GM12878 (cell line): Measurements from ENCODE around the gene FMOD. TPM values are rescaled to one million over a fixed set of nuclear protein-coding genes. Genes with fewer than 3 reads are reported as not detected.

ENCODE experiments used
- ATAC-seq: fragments of 200-7000 bp; cut with Tn5 transposase; 3 replicates; pipeline ENCODE4 v1.9.1; 2020; ENCODE audit warnings: mild to moderate bottlenecking, moderate library complexity
- BruUV-seq: library from RNA; stranded (reverse); fragments of 400-500 nt; replicated peaks from 2 replicates; lab custom pipeline; 2021; lab: Mats Ljungman, UMichigan
- CTCF ChIA-PET: fragments of 300-600 bp; sonication (Branson Sonifier 250); formaldehyde crosslinking; extraction: SDS; loops from one replicate; lab custom pipeline; 2021; ENCODE audit warnings: inconsistent platforms; lab: Yijun Ruan, JAX
- POLR2A ChIA-PET: fragments of 350-600 bp; formaldehyde crosslinking; extraction: SDS; loops from one replicate; lab custom pipeline; 2021; ENCODE audit warnings: inconsistent platforms; lab: Charles Lee
- RAD21 ChIA-PET: fragments of 300-600 bp; sonication (Branson Sonifier 250); formaldehyde crosslinking; loops from one replicate; lab custom pipeline; 2023; ENCODE audit warnings: antibody characterized with exemption; ENCODE audit not compliant: unreplicated experiment; lab: Charles Lee
- SMC1A ChIA-PET: fragments of 300-600 bp; sonication (Branson Sonifier 250); formaldehyde crosslinking; loops from one replicate; lab custom pipeline; 2023; ENCODE audit not compliant: unreplicated experiment, uncharacterized antibody; lab: Charles Lee
- DNase-seq: peaks from one replicate; pipeline ENCODE4 v3.0.0-alpha.2; 2011; ENCODE audit warnings: low read depth, low spot score
- FAIRE-seq: peaks from 3 replicates; lab custom pipeline; 2011; peaks lifted over from hg19 to GRCh38; lab: Jason Lieb, UNC
- H2AFZ ChIP-seq: 2 replicates; pipeline ENCODE4 v1.6.0; 2011; ENCODE audit warnings: low read depth, low read length, control low read depth; ENCODE audit not compliant: control insufficient read depth
- H3K27ac ChIP-seq: 2 replicates; pipeline ENCODE4 v1.5.1; 2011; ENCODE audit warnings: control low read depth; ENCODE audit not compliant: control insufficient read depth, insufficient read depth
- H3K27me3 ChIP-seq, 2 experiments: replicated peaks in 1 of 2; 2 replicates each; pipeline versions ENCODE4 v1.6.0 to v1.6.1; 2011; ENCODE audit warnings: low read length in 1 of 2; ENCODE audit not compliant: control insufficient read depth in 2 of 2, insufficient read depth in 2 of 2
- H3K36me3 ChIP-seq, 2 experiments: 2 replicates each; pipeline ENCODE4 v1.5.1; 2011; ENCODE audit warnings: low read length in 1 of 2; ENCODE audit not compliant: control insufficient read depth in 2 of 2, insufficient read depth in 2 of 2
- H3K4me1 ChIP-seq: 2 replicates; pipeline ENCODE4 v1.6.1; 2011; ENCODE audit warnings: mild to moderate bottlenecking, low read length, moderate library complexity, mixed read lengths; ENCODE audit not compliant: control insufficient read depth, insufficient read depth
- H3K4me2 ChIP-seq: 2 replicates; pipeline ENCODE4 v1.6.0; 2011; ENCODE audit warnings: control low read depth; ENCODE audit not compliant: control insufficient read depth, insufficient read depth
- H3K4me3 ChIP-seq: fragments of 200-600 bp; sonication (generic); 2 replicates; pipeline ENCODE4 v1.5.1; 2016
- H3K79me2 ChIP-seq: 2 replicates; pipeline ENCODE4 v1.6.0; 2011; ENCODE audit warnings: low read length; ENCODE audit not compliant: control insufficient read depth, insufficient read depth
- H3K9ac ChIP-seq: 2 replicates; pipeline ENCODE4 v1.8.0; 2011; ENCODE audit warnings: low read length, control low read depth, mixed read lengths; ENCODE audit not compliant: control insufficient read depth, insufficient read depth
- H3K9me3 ChIP-seq: replicated peaks from 3 replicates; pipeline ENCODE4 v1.5.1; 2011; ENCODE audit warnings: mild to moderate bottlenecking, low read length; ENCODE audit not compliant: control insufficient read depth, insufficient read depth
- H4K20me1 ChIP-seq: 2 replicates; pipeline ENCODE4 v1.6.0; 2011; ENCODE audit not compliant: control insufficient read depth, insufficient read depth
- BHLHE40 ChIP-seq, 2 experiments: fragments of 450-650 bp in 1 of 2; IDR thresholded peaks; 2 replicates each; pipeline ENCODE4 v1.6.1; 2011 to 2017; ENCODE audit warnings: low read depth in 2 of 2, borderline replicate concordance in 1 of 2, improper control_type of control experiment in 1 of 2, low read length in 1 of 2, mild to moderate bottlenecking in 1 of 2
- CHD1 ChIP-seq: IDR thresholded peaks from 2 replicates; pipeline ENCODE4 v1.6.1; 2012; ENCODE audit warnings: low read depth, low read length, improper control_type of control experiment
- IKZF2 ChIP-seq, 2 experiments: fragments of 450-650 bp; IDR thresholded peaks; 2 replicates each; pipeline ENCODE4 v1.6.1; 2017; ENCODE audit warnings: mild to moderate bottlenecking in 2 of 2, moderate library complexity in 2 of 2
- NBN ChIP-seq: fragments of 450-650 bp; IDR thresholded peaks from 2 replicates; pipeline ENCODE4 v1.6.1; 2016
- NFYB ChIP-seq: IDR thresholded peaks from 2 replicates; pipeline ENCODE4 v1.6.1; 2011; ENCODE audit warnings: low read depth, mild to moderate bottlenecking, low read length, improper control_type of control experiment, moderate library complexity; ENCODE audit not compliant: insufficient read depth
- POLR2A ChIP-seq: IDR thresholded peaks from 2 replicates; pipeline ENCODE4 v1.6.1; 2011; ENCODE audit warnings: low read depth, mild to moderate bottlenecking, low read length
- RBBP5 ChIP-seq: fragments of 200-600 bp; sonication (generic); conservative IDR thresholded peaks from 2 replicates; pipeline ENCODE4 v1.6.1; 2016
- SMARCA5 ChIP-seq: fragments of 450-650 bp; IDR thresholded peaks from 2 replicates; pipeline ENCODE4 v1.6.1; 2017; ENCODE audit warnings: mild to moderate bottlenecking
- SREBF1 ChIP-seq: IDR thresholded peaks from 2 replicates; pipeline ENCODE4 v1.6.1; 2012; ENCODE audit warnings: mild to moderate bottlenecking, low read length
- TBL1XR1 ChIP-seq: IDR thresholded peaks from 2 replicates; pipeline ENCODE4 v1.6.1; 2012; ENCODE audit warnings: low read depth, low read length, improper control_type of control experiment
- WGBS: methylation state at CpG from one replicate; pipeline ENCODE4 v1.1.6; 2016; ENCODE audit warnings: low lambda C conversion rate; ENCODE audit not compliant: insufficient replicate concordance, insufficient coverage; ENCODE audit errors: missing lambda C conversion rate; 5-methylcytosine and 5-hydroxymethylcytosine counted together
- in situ Hi-C: fragments of 300-500 bp; cut with MboI; formaldehyde crosslinking; loops from 9 replicates; pipeline ENCODE4 v1.14.3; 2018; ENCODE audit warnings: mixed read lengths
- intact Hi-C: fragments of 100-400 bp; cut with micrococcal nuclease; formaldehyde crosslinking; loops from one replicate; pipeline ENCODE4 v1.14.2; 2022; ENCODE audit not compliant: unreplicated experiment
- polyA plus RNA-seq, 11 experiments: library from polyadenylated mRNA; depleted of rRNA in 4 of 11; unstranded in 6 of 11; stranded (reverse) in 5 of 11; fragments of >200 nt; fragmentation: Nextera tagmentation in 4 of 11; fragmentation: Illumina TruSeq in 1 of 11; extraction: Ambion mirVana in 4 of 11; extraction: Trizol in 1 of 11; gene quantifications; 1 replicate in 1 of 11; 2 replicates in 10 of 11; pipeline versions ENCODE4 v1.2.1 to v1.2.3, GENCODE V29; 2011 to 2016; ENCODE audit warnings: inconsistent platforms in 2 of 11, missing spikeins in 2 of 11, low read depth in 1 of 11
- total RNA-seq, 4 experiments: library from RNA; depleted of rRNA in 3 of 4; stranded (reverse); fragments of >200 nt in 3 of 4; fragmentation: Illumina TruSeq in 1 of 4; extraction: Trizol in 1 of 4; gene quantifications; 2 replicates each; pipeline versions ENCODE4 v1.2.1 to v1.2.3, GENCODE V29; 2013 to 2021
- TF ChIP-seq, protein P1 (sequence below): fragments of 450-650 bp; IDR thresholded peaks from 2 replicates; pipeline ENCODE4 v1.6.1; 2017; ENCODE audit warnings: low read depth, mild to moderate bottlenecking, moderate library complexity
- TF ChIP-seq, protein P2 (sequence below): fragments of 450-650 bp; IDR thresholded peaks from 2 replicates; pipeline ENCODE4 v1.6.1; 2017; ENCODE audit warnings: mild to moderate bottlenecking, moderate library complexity
- TF ChIP-seq, protein P3 (sequence below): fragments of 450-650 bp; IDR thresholded peaks from 2 replicates; pipeline ENCODE4 v1.6.1; 2014; ENCODE audit warnings: mild to moderate bottlenecking

The FMOD gene
- total and polyA plus RNA-seq, 10 of the 15 experiments (the other 5 are each of a cell fraction or from before 2014, with no cell fraction given), result 0.03 to 0.26 (median 0.11) TPM; not detected in 7

DNA sequence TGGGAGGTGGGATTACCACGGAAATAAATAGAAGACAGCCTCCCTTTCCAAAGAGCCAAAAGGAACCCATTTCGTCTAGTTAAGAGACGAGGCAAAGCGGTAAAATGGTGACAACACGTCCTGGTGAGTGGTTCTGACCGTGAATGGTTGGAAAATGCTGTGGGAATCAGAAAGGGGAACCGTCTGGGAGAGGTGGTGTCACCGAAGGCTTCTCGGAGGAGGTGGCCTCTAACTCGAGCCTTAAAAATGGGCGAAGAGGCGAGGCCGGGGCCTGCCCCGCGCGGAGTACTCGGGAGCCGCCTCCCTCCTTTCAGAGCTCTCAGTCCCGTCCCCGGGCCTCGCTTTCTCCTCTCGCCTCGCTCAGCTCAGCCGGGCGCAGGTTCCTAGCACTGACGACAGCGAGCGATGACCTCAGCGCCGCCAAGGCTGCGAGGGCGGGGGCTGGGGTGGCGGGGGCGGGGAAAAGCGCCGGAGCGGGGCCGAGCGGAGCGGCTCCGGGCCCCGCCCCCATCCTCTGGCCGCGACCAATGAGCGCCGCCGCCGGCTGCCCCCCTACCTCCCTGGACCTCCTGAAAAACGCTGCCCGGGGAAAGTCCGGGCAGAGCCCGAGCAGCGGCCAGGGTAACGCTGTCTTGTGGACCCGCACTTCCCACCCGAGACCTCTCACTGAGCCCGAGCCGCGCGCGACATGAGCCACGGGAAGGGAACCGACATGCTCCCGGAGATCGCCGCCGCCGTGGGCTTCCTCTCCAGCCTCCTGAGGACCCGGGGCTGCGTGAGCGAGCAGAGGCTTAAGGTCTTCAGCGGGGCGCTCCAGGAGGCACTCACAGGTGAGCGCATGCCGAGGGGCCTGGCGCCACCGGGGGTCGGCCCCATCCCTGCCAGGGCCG is 45.8 kb downstream of the FMOD start, which contains the start of gene BTG2:
Gene BTG2, plus strand, starts transcription at position 601 of the 890 bp plus-strand sequence. Its CDS starts 88 bp downstream, at position 689.
- peaks cover 10% of the 10 kb centered on the region for H4K20me1 ChIP-seq
- SMC1A ChIA-PET, result interaction anchor here (2.9 to 9.7 kb wide), 5 partner anchors 10 to 34 kb away, joined by 11 to 406 read pairs (median 183); no protein-coding TSS in a partner anchor
- peaks cover 38% of the 10 kb centered on the region for H3K4me1 ChIP-seq
- under 1% methylated on average over 77 of the region's 79 CpGs for WGBS
- H3K4me3 ChIP-seq, result peak within 1 kb of the TSS; percentile 97
- FAIRE-seq (peak; percentile 61), ATAC-seq (peak; percentile 82), DNase-seq (no peak)
- intact Hi-C loops, result loop anchor here (1.0 kb wide), 2 partner anchors 16 to 32 kb away; no protein-coding TSS in a partner anchor
- H3K9ac ChIP-seq, result peak within 1 kb of the TSS; percentile 90
- H3K4me2 ChIP-seq, result peak within 1 kb of the TSS; percentile 88
- no peaks in the 10 kb centered on the region for H3K27me3 ChIP-seq
- H2AFZ ChIP-seq, result no peak within 1 kb of the TSS; the same call in 1 of the 2 replicates
- CTCF ChIA-PET, result interaction anchor here (0.7 to 9.4 kb wide), 6 partner anchors 16 to 76 kb away, joined by 3 to 281 read pairs (median 88); no protein-coding TSS in a partner anchor
- H3K27ac ChIP-seq, result peak within 1 kb of the TSS; percentile 91
- RAD21 ChIA-PET, result interaction anchor here (0.6 to 9.7 kb wide), 4 partner anchors 19 to 58 kb away, joined by 4 to 470 read pairs (median 224); no protein-coding TSS in a partner anchor
- no peaks in the 10 kb centered on the region for H3K9me3 ChIP-seq
- peaks cover 62% of the 10 kb centered on the region for H3K79me2 ChIP-seq
- POLR2A ChIA-PET, result interaction anchor here (0.6 to 10.0 kb wide), 5 partner anchors 11 to 148 kb away, joined by 3 to 393 read pairs (median 51); no protein-coding TSS in a partner anchor
- H3K36me3 ChIP-seq, result peaks cover 4 to 12% of the 10 kb centered on the region in 2 experiments
- BruUV-seq, result TSS peak; percentile 95
- in situ Hi-C loops, result no loop called here
- TF ChIP-seq, protein P1, sequence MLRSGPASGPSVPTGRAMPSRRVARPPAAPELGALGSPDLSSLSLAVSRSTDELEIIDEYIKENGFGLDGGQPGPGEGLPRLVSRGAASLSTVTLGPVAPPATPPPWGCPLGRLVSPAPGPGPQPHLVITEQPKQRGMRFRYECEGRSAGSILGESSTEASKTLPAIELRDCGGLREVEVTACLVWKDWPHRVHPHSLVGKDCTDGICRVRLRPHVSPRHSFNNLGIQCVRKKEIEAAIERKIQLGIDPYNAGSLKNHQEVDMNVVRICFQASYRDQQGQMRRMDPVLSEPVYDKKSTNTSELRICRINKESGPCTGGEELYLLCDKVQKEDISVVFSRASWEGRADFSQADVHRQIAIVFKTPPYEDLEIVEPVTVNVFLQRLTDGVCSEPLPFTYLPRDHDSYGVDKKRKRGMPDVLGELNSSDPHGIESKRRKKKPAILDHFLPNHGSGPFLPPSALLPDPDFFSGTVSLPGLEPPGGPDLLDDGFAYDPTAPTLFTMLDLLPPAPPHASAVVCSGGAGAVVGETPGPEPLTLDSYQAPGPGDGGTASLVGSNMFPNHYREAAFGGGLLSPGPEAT, result peak; percentile 19; the same call in 1 of the 2 replicates
- TF ChIP-seq SMARCA5 (peak; percentile 95), CHD1 (no peak), IKZF2 (IDR thresholded peaks at IDR 0.05) (0 out of 4 replicates have a peak, but pooled peaks of 1 of the 2 experiments have one; percentile 59), RBBP5 (no peak), SREBF1 (no peak), POLR2A (peak; percentile 98), NFYB (no peak), NBN (peak; percentile 64; the same call in 1 of the 2 replicates), BHLHE40 (IDR thresholded peaks at IDR 0.05; ENCODE audit: borderline replicate concordance in 1 of 2, low read depth in 2 of 2, low read length in 1 of 2) (0 out of 4 replicates have a peak, but pooled peaks have one; percentile 3 to 28), TBL1XR1 (peak; percentile 61; the same call in 1 of the 2 replicates)
- TF ChIP-seq, protein P2, sequence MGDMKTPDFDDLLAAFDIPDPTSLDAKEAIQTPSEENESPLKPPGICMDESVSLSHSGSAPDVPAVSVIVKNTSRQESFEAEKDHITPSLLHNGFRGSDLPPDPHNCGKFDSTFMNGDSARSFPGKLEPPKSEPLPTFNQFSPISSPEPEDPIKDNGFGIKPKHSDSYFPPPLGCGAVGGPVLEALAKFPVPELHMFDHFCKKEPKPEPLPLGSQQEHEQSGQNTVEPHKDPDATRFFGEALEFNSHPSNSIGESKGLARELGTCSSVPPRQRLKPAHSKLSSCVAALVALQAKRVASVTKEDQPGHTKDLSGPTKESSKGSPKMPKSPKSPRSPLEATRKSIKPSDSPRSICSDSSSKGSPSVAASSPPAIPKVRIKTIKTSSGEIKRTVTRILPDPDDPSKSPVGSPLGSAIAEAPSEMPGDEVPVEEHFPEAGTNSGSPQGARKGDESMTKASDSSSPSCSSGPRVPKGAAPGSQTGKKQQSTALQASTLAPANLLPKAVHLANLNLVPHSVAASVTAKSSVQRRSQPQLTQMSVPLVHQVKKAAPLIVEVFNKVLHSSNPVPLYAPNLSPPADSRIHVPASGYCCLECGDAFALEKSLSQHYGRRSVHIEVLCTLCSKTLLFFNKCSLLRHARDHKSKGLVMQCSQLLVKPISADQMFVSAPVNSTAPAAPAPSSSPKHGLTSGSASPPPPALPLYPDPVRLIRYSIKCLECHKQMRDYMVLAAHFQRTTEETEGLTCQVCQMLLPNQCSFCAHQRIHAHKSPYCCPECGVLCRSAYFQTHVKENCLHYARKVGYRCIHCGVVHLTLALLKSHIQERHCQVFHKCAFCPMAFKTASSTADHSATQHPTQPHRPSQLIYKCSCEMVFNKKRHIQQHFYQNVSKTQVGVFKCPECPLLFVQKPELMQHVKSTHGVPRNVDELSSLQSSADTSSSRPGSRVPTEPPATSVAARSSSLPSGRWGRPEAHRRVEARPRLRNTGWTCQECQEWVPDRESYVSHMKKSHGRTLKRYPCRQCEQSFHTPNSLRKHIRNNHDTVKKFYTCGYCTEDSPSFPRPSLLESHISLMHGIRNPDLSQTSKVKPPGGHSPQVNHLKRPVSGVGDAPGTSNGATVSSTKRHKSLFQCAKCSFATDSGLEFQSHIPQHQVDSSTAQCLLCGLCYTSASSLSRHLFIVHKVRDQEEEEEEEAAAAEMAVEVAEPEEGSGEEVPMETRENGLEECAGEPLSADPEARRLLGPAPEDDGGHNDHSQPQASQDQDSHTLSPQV, result no peak
- TF ChIP-seq, protein P3, sequence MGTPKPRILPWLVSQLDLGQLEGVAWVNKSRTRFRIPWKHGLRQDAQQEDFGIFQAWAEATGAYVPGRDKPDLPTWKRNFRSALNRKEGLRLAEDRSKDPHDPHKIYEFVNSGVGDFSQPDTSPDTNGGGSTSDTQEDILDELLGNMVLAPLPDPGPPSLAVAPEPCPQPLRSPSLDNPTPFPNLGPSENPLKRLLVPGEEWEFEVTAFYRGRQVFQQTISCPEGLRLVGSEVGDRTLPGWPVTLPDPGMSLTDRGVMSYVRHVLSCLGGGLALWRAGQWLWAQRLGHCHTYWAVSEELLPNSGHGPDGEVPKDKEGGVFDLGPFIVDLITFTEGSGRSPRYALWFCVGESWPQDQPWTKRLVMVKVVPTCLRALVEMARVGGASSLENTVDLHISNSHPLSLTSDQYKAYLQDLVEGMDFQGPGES, result no peak
